HG02798 (cell line): Measurements from ENCODE around the gene CXCL17.
"Not testable (repeated sequence)": the region's sequence is repeated elsewhere in the genome, so short reads cannot be mapped to it uniquely, and the experiment has no call there.

Source experiments
- ATAC-seq: cut with Tn5 transposase; IDR thresholded peaks from one replicate; pipeline ENCODE4 v1.9.1; 2021; ENCODE audit warnings: mild to moderate bottlenecking; ENCODE audit not compliant: unreplicated experiment, poor library complexity

CXCL17 gene, protein sequence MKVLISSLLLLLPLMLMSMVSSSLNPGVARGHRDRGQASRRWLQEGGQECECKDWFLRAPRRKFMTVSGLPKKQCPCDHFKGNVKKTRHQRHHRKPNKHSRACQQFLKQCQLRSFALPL

GRCh38 chr19:42442833-42443232 lies at the start of gene CXCL17:
Gene CXCL17 (minus strand): TSS chr19:42442946. CDS start chr19:42442832, 114 bp downstream.
- no peak for ATAC-seq

GRCh38 chr19:42488783-42489521 lies 46.2 kb upstream of the CXCL17 start:
- no peak for ATAC-seq

GRCh38 chr19:42487798-42488178 lies 45.0 kb upstream of the CXCL17 start:
- ATAC-seq, result no peak

- ATAC-seq, result no peak
These were observed 44.5 kb upstream of the CXCL17 start for GRCh38 chr19:42487032-42487797.

GRCh38 chr19:42485036-42485435 lies 42.3 kb upstream of the CXCL17 start:
- not testable (repeated sequence) for ATAC-seq

DNA sequence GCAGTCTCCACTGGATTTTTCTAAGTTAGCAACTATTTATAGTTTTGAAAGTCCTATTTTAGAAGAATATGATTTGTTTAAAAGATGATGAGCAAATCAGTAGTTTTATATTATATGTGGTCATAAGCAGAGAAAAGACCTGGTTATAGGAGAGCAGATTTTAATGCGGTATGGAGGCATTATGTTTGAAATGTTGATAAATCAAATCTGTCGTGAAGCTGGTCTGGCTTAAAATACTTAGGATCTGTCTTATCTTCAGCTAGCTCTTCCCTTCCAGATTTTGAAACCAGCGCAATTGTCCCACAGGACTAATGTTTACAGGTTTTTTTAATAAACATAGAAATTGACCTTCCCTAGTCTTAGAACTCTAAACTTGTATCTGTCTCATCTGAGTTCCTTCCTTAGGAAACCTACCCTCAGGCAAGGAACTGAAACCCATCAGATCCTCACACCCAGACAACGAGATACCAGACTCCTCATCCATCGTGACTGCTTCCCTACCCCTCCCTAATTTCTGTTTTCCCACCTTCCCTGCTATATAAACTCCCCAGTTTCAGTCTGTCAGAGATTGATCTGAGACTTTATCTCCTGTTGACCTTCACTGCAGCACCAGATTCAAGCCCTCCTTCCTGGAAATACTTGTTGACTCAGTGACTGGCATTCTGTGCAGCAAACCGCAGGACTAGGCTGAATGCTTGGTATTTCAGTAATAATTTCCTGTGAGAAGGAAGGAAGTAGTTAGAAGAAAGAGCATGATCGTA lies 37.8 kb upstream of the CXCL17 start:
- ATAC-seq, result no peak

GRCh38 chr19:42479736-42480135 lies 37.0 kb upstream of the CXCL17 start:
- no peak for ATAC-seq

DNA sequence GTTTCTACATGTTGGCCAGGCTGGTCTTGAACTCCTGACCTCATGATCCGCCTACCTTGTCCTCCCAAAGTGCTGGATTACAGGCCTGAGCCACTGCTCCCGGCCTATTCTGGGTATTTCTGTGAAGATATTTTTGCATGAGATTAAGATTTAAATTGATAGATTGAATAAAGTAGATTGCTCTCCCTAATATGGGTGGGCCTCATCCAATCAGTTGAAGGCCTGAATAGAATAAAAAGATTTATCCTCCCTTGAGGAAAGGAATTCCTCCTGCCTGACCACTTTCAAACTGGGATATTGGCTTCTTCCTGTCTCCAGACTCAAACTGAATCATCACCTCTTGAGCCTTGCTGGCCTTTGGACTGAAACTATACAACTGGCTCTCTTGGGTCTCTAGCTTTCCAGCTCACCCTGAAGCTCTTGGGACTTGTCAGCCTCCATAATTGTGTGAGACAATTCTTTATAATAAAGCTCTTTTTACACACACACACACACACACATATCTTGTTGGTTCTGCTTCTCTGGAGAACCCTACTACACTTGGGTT lies 36.1 kb upstream of the CXCL17 start:
- ATAC-seq, result no peak

GRCh38 chr19:42477933-42478332 lies 35.2 kb upstream of the CXCL17 start:
- no peak for ATAC-seq

- no peak for ATAC-seq
These were observed 34.4 kb upstream of the CXCL17 start for GRCh38 chr19:42477117-42477516.

GRCh38 chr19:42475366-42475765 lies 32.6 kb upstream of the CXCL17 start:
- no peak for ATAC-seq

DNA sequence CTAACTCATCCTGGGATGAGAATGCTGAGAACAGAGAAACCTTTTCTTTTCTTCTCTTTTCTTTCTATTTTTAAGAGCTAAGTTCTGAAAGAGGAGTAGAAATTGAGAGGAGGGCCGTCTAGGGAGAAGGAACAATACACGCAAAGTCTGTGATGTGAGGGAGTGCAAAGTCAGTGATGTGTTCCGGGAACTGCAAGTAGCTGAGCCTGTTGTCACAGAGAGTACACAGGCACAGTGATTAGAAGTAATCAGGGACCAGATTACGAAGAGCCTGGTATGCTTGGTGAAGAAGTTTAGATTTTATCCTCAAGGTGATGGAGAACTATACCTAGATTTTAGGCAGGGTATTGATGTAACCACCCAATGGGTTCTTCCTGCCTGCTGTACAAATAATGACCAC lies 32.0 kb upstream of the CXCL17 start:
- ATAC-seq, result no peak

DNA sequence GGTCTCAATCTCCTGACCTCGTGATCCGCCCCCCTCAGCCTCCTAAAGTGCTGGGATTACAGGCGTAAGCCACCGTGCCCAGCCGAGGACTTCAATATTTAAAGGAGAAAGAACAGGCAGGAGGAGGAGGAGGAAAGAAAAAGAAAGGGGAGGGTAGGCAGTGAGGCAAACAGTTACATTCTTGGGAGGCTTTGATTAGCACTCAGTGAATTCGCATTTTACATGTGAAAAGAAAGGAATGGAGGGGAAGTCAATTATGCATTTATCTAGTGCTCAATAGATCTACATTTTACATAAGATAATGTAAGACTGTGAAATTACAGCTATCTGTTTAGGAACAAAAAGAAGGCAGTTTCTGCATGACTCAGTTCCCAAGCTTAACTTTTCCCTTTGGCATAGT lies 30.9 kb upstream of the CXCL17 start:
- ATAC-seq, result no peak

GRCh38 chr19:42472402-42473147 lies 29.8 kb upstream of the CXCL17 start:
- ATAC-seq, result no peak

DNA sequence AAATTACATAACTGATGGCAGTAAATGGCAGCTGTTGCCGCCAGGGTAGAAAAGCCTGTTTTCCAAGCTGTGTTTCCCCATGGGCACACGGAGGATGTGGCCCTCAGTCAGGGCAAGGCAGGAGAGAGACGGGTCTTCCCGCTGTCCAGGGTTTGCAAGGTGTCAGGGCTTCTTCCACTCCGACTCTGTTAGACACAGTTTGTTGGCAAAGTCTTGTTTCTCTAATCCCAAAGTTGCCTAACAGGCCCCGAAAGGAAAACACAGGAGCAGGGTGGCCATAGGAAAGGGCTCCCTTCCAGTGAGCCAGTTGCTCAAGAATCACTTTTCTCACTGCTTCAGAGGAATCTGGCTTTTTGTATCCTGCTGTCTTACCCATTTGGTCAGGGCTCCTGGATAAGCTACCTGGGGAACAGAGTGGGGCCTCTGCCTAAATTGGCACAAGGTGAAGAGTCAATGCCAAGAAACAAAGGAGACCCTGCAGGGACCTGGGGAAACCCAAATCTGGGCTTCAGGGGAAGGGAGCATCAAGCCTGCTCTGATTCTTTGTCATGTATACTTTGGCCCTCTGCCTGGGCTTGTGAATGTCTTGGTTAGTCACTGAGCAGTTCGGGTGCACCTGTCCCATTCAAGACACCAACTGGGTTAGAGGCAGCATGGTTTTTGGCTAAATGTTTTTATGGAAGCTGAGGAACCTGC lies 29.0 kb upstream of the CXCL17 start:
- no peak for ATAC-seq

- no peak for ATAC-seq
These were observed 26.8 kb upstream of the CXCL17 start for GRCh38 chr19:42469311-42470235.

GRCh38 chr19:42468273-42468796 lies 25.6 kb upstream of the CXCL17 start:
- ATAC-seq, result no peak

DNA sequence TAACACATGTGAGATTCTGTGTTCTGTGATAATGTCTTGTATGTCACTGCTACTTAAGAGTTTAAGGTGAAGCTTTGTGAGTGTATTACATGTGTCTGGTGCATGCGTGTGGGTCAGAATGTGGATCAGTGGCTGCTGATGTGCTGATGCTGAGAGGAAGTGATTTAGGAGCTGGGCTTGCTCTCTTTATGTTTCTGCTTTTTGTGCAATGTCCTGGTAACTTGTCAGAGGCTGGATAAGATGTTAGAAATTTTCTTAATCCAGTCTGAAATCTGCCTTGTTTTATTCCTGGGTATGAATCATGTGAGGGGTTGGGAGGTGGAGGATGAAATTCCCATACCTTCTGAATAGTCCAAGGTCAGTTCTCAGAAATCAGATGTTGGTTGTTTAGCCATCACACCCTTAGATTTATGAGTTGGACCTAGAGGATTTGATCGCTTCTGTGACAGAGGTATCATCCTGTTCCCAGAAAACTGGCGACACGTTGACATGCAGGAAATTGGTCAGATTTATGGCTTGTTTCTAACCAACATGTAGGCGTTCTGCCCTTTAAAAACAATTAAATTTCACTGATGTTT lies 24.5 kb upstream of the CXCL17 start:
- ATAC-seq, result no peak
